Measurements from ENCODE around the gene HAAO. TPM values are rescaled to one million over a fixed set of nuclear protein-coding genes. Genes with fewer than 3 reads are reported as not detected.

Gene HAAO
- total and polyA plus RNA-seq, 2 experiments from 2014 or later = 0.30 to 0.43 TPM

- no peak for TF ChIP-seq CTCF (IDR thresholded peaks at IDR 0.05; ENCODE audit: low read depth, low read length)
- no peaks in the 10 kb centered on the region for H3K9me3 ChIP-seq (ENCODE audit: low read depth)
- H3K4me3 ChIP-seq = no peak overlapping the region
- H3K27me3 ChIP-seq = peaks cover 6% of the 10 kb centered on the region
- H3K4me1 ChIP-seq (ENCODE audit: low read depth) = no peaks in the 10 kb centered on the region
- no peaks in the 10 kb centered on the region for H3K36me3 ChIP-seq
- no peak overlapping the region for H3K27ac ChIP-seq
- DNase-seq (ENCODE audit: low read depth in 1 of 2, low spot score in 1 of 2) = no peak
Measured at GRCh38 chr2:42787424-42787787, 5.0 kb downstream of the HAAO start.

- TF ChIP-seq CTCF (IDR thresholded peaks at IDR 0.05; ENCODE audit: low read depth, low read length) = no peak
- H3K4me1 ChIP-seq (ENCODE audit: low read depth) = no peaks in the 10 kb centered on the region
- H3K9me3 ChIP-seq (ENCODE audit: low read depth) = no peaks in the 10 kb centered on the region
- no peak overlapping the region for H3K4me3 ChIP-seq
- no peaks in the 10 kb centered on the region for H3K27me3 ChIP-seq
- no peak overlapping the region for H3K27ac ChIP-seq
- DNase-seq (ENCODE audit: low read depth in 1 of 2, low spot score in 1 of 2) = no peak
- H3K36me3 ChIP-seq = no peaks in the 10 kb centered on the region
Measured at GRCh38 chr2:42786561-42787345, 5.6 kb downstream of the HAAO start.

- Histone ChIP-seq H3K36me3 (no peaks in the 10 kb centered on the region), H3K27ac (no peak overlapping the region), H3K27me3 (no peaks in the 10 kb centered on the region), H3K9me3 (ENCODE audit: low read depth) (no peaks in the 10 kb centered on the region), H3K4me1 (ENCODE audit: low read depth) (no peaks in the 10 kb centered on the region), H3K4me3 (no peak overlapping the region)
- TF ChIP-seq CTCF (IDR thresholded peaks at IDR 0.05; ENCODE audit: low read depth, low read length) = no peak
- DNase-seq (ENCODE audit: low read depth in 1 of 2, low spot score in 1 of 2) = no peak
Measured at GRCh38 chr2:42784204-42784880, 8.0 kb downstream of the HAAO start.

- Histone ChIP-seq H3K27me3 (no peaks in the 10 kb centered on the region), H3K36me3 (no peaks in the 10 kb centered on the region), H3K4me1 (ENCODE audit: low read depth) (no peaks in the 10 kb centered on the region), H3K9me3 (ENCODE audit: low read depth) (no peaks in the 10 kb centered on the region), H3K27ac (no peak overlapping the region), H3K4me3 (no peak overlapping the region)
- no peak for DNase-seq (ENCODE audit: low read depth in 1 of 2, low spot score in 1 of 2)
- TF ChIP-seq CTCF (IDR thresholded peaks at IDR 0.05; ENCODE audit: low read depth, low read length) = no peak
Measured at GRCh38 chr2:42783511-42783910, 8.9 kb downstream of the HAAO start.

- H3K27me3 ChIP-seq = no peaks in the 10 kb centered on the region
- H3K9me3 ChIP-seq (ENCODE audit: low read depth) = no peaks in the 10 kb centered on the region
- no peaks in the 10 kb centered on the region for H3K4me1 ChIP-seq (ENCODE audit: low read depth)
- H3K4me3 ChIP-seq = no peak overlapping the region
- H3K27ac ChIP-seq = no peak overlapping the region
- DNase-seq (ENCODE audit: low read depth in 1 of 2, low spot score in 1 of 2) = no peak
- H3K36me3 ChIP-seq = no peaks in the 10 kb centered on the region
- TF ChIP-seq CTCF (IDR thresholded peaks at IDR 0.05; ENCODE audit: low read depth, low read length) = no peak
Measured at GRCh38 chr2:42781181-42781580, 11.2 kb downstream of the HAAO start.
